Smooth muscle cell (in vitro differentiated cells): ENCODE results near the gene PARD3. TPM values are rescaled to one million over a fixed set of nuclear protein-coding genes. Genes with fewer than 3 reads are reported as not detected.

ENCODE experiments used
- DNase-seq: peaks from one replicate; lab custom pipeline; 2025; ENCODE audit not compliant: unreplicated experiment; lab: John Stamatoyannopoulos, UW
- H2AFZ ChIP-seq: fragments of 200-600 bp; sonication (generic); 2 replicates; pipeline ENCODE4 v1.6.0; 2016; ENCODE audit warnings: antibody characterized with exemption, low read depth, mild to moderate bottlenecking
- H3F3A ChIP-seq: fragments of 200-600 bp; sonication (generic); 2 replicates; pipeline ENCODE4 v1.6.0; 2017; ENCODE audit warnings: antibody characterized with exemption, low read depth
- H3K27ac ChIP-seq: fragments of 200-600 bp; sonication (generic); 2 replicates; pipeline ENCODE4 v1.5.1; 2016; ENCODE audit warnings: low read depth, mild to moderate bottlenecking
- H3K27me3 ChIP-seq: fragments of 200-600 bp; sonication (generic); 2 replicates; pipeline ENCODE4 v1.6.1; 2016; ENCODE audit warnings: low read depth, mild to moderate bottlenecking
- H3K36me3 ChIP-seq: fragments of 200-600 bp; sonication (generic); 2 replicates; pipeline ENCODE4 v1.5.1; 2016; ENCODE audit warnings: low read depth
- H3K4me1 ChIP-seq: fragments of 200-600 bp; sonication (generic); 2 replicates; pipeline ENCODE4 v1.5.1; 2016; ENCODE audit warnings: low read depth
- H3K4me2 ChIP-seq: fragments of 200-600 bp; sonication (generic); 2 replicates; pipeline ENCODE4 v1.6.0; 2016; ENCODE audit warnings: mild to moderate bottlenecking
- H3K4me3 ChIP-seq: fragments of 200-600 bp; sonication (generic); 2 replicates; pipeline ENCODE4 v1.5.1; 2016; ENCODE audit warnings: mild to moderate bottlenecking
- H3K79me2 ChIP-seq: fragments of 200-600 bp; sonication (generic); 2 replicates; pipeline ENCODE4 v1.6.0; 2016; ENCODE audit warnings: low read depth, mild to moderate bottlenecking
- H3K9ac ChIP-seq: fragments of 200-600 bp; sonication (generic); 2 replicates; pipeline ENCODE4 v1.6.0; 2016; ENCODE audit warnings: low read depth
- H3K9me3 ChIP-seq: fragments of 200-600 bp; sonication (generic); replicated peaks from 2 replicates; pipeline ENCODE4 v1.5.1; 2016; ENCODE audit warnings: low read depth
- H4K20me1 ChIP-seq: fragments of 200-600 bp; sonication (generic); 2 replicates; pipeline ENCODE4 v1.6.0; 2016; ENCODE audit warnings: low read depth
- WGBS: methylation state at CpG from one replicate; pipeline ENCODE4 v1.1.7; 2016; ENCODE audit warnings: low lambda C conversion rate; 5-methylcytosine and 5-hydroxymethylcytosine counted together
- polyA plus RNA-seq: library from polyadenylated mRNA; unstranded; fragments of >200 nt; fragmentation: Nextera tagmentation; extraction: Ambion mirVana; gene quantifications from 2 replicates; pipeline ENCODE4 v1.2.1, GENCODE V29; 2016
- total RNA-seq: library from RNA; depleted of rRNA; stranded (reverse); fragments of >200 nt; gene quantifications from 2 replicates; pipeline ENCODE4 v1.2.3, GENCODE V29; 2014
- TF ChIP-seq, protein P1 (sequence below): fragments of 200-600 bp; sonication (generic); IDR thresholded peaks from 2 replicates; pipeline ENCODE4 v1.5.1; 2017; ENCODE audit warnings: borderline replicate concordance, mild to moderate bottlenecking, antibody characterized with exemption; ENCODE audit not compliant: insufficient read depth, poor library complexity, severe bottlenecking

The PARD3 gene
- total and polyA plus RNA-seq, 2 experiments from 2014 or later = 17.5 to 26.0 TPM

DNA sequence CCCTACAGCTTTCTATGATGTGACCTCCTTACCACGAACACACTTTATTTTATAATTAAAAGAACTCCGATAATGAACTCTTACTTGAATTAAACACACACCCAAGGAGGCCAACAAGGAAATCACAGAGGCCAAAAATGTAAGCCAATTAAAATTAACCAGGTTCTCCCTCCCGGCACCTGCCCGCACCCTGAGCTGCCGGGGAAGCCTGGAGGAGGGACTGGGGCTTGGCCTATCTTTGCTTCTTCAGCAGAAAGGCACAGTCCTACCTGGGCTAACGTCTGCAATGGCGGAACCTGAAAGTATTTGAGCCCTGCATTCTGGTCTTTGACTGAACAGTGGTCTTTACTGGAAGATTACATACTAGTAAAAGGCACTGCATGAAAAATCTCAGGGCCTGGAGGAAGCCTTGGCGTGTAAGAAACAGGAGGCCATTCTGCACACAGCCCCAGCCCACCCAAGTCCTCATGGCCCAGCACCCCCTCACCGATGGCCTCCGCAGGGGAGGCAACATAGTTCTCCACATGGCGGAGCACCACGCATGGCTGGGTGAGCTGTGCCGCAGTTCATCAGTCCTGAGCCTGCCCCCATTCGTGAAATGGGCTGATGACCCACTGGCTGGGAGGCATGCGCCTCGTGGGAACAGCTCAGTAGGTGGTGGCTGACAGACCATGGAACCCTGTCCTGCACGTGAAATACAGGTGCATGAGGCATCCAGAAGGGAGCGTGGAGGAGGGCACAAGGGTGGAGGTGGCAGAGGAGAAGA, 173.8 kb downstream of the PARD3 start:
- no peak overlapping the region for H3K4me3 ChIP-seq

DNA sequence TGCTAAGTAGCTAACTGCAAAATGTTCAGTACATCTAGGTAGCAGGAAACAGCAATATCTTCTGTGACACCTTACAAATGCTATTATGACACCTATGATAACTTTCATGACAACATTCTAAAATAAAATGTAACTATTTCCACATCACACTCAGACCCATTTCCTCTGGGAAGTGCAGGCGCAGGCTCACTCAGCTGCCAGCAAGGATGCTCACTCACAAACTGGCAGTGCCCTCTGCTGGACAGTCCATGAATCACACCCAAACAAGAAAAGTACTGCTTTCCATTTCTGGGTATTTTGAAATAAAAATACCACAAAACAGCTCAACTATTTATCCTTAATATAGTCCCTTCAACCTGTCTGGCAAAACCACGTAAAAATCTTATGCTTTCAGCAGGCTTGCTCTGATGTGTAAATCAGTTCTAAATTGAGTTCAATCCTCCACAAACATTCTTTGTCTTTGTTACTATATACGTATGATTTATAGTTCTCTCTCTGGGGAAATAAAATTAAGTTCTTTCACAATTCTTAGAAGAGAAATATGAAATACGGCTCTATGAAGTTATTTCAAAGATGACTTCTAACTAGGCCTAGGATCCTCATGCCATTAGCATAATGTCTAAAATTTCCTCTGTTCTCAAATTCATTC, 176.6 kb downstream of the PARD3 start:
- Histone ChIP-seq H4K20me1 (peaks cover 14% of the 10 kb centered on the region), H2AFZ (no peak overlapping the region), H3K27ac (no peak overlapping the region), H3K79me2 (peaks cover 20% of the 10 kb centered on the region), H3F3A (peaks cover 2% of the 10 kb centered on the region), H3K9me3 (no peaks in the 10 kb centered on the region), H3K4me1 (no peaks in the 10 kb centered on the region), H3K27me3 (no peaks in the 10 kb centered on the region), H3K4me2 (no peak overlapping the region), H3K36me3 (no peaks in the 10 kb centered on the region), H3K4me3 (no peak overlapping the region), H3K9ac (no peak overlapping the region)
- peak; percentile 45 for DNase-seq
- WGBS = 35% methylated on average over 4 of the region's 4 CpGs
- TF ChIP-seq, protein P1, sequence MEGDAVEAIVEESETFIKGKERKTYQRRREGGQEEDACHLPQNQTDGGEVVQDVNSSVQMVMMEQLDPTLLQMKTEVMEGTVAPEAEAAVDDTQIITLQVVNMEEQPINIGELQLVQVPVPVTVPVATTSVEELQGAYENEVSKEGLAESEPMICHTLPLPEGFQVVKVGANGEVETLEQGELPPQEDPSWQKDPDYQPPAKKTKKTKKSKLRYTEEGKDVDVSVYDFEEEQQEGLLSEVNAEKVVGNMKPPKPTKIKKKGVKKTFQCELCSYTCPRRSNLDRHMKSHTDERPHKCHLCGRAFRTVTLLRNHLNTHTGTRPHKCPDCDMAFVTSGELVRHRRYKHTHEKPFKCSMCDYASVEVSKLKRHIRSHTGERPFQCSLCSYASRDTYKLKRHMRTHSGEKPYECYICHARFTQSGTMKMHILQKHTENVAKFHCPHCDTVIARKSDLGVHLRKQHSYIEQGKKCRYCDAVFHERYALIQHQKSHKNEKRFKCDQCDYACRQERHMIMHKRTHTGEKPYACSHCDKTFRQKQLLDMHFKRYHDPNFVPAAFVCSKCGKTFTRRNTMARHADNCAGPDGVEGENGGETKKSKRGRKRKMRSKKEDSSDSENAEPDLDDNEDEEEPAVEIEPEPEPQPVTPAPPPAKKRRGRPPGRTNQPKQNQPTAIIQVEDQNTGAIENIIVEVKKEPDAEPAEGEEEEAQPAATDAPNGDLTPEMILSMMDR = peak; percentile 91

More for the DNA sequence above, 173.8 kb downstream of the PARD3 start:
- H2AFZ ChIP-seq = no peak overlapping the region
- DNase-seq = no peak
- H3K27ac ChIP-seq = no peak overlapping the region
- TF ChIP-seq, protein P1 = no peak
- H3K4me1 ChIP-seq = no peaks in the 10 kb centered on the region
- H3F3A ChIP-seq = peaks cover 10% of the 10 kb centered on the region
- H3K27me3 ChIP-seq = no peaks in the 10 kb centered on the region
- WGBS = 96% methylated on average over 18 of the region's 18 CpGs
- no peak overlapping the region for H3K4me2 ChIP-seq
- H3K79me2 ChIP-seq = peaks cover 18% of the 10 kb centered on the region
- H3K36me3 ChIP-seq = no peaks in the 10 kb centered on the region
- peaks cover 31% of the 10 kb centered on the region for H4K20me1 ChIP-seq
- H3K9me3 ChIP-seq = no peaks in the 10 kb centered on the region
- no peak overlapping the region for H3K9ac ChIP-seq

DNA sequence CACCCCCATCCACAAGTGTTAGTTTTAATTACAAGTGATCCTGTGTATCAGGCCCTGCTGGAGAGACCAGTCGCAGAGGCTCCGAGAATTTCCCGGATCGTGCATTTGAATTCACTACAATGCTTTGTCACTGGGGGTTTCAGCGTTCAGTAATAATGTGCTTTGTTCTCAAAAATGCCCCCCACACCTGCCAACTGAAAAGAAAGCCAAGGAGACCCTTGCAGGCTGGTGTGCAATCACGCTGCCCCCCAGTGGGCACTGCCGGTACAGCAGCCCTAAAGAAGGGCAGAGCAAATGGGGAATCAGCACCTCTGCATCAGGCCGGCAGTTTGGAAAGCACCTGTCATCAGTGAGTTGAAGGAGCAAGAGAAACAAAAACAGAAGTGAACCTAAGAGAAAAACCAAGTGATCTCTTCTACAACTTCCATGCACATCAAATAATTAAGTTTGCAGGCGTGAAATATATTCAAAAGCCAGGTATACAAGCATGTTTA, 177.6 kb downstream of the PARD3 start:
- H3K4me3 ChIP-seq = no peak overlapping the region
- no peaks in the 10 kb centered on the region for H3F3A ChIP-seq
- H3K27me3 ChIP-seq = no peaks in the 10 kb centered on the region
- TF ChIP-seq, protein P1 = peak; percentile 98
- no peak overlapping the region for H3K9ac ChIP-seq
- no peak overlapping the region for H3K27ac ChIP-seq
- H4K20me1 ChIP-seq = peaks cover 13% of the 10 kb centered on the region
- no peaks in the 10 kb centered on the region for H3K36me3 ChIP-seq
- H3K4me2 ChIP-seq = no peak overlapping the region
- H3K9me3 ChIP-seq = no peaks in the 10 kb centered on the region
- no peak overlapping the region for H2AFZ ChIP-seq
- peaks cover 17% of the 10 kb centered on the region for H3K79me2 ChIP-seq
- peak; percentile 28 for DNase-seq
- H3K4me1 ChIP-seq = no peaks in the 10 kb centered on the region
- 25% methylated on average over 9 of the region's 9 CpGs for WGBS
